Measurements from ENCODE around the gene CFAP65. TPM values are rescaled to one million over a fixed set of nuclear protein-coding genes. Genes with fewer than 3 reads are reported as not detected.

CFAP65 gene
- total RNA-seq, 2 experiments from 2014 or later: not detected

GRCh38 chr2:219023045-219023605 is 18.2 kb downstream of the CFAP65 start:
- H3K4me3 Mint-ChIP-seq: no peak overlapping the region
- H3K27me3 Mint-ChIP-seq: peaks cover 21% of the 10 kb centered on the region
- intact Hi-C loops (cut with DNase I, micrococcal nuclease): no loop called here
- H3K27me3 ChIP-seq (ENCODE audit: control insufficient read depth in 1 of 2, insufficient read depth in 2 of 2, low read length in 2 of 2): no peaks in the 10 kb centered on the region
- no peaks in the 10 kb centered on the region for H3K36me3 Mint-ChIP-seq (ENCODE audit: low read depth)
- H3K9me3 ChIP-seq (ENCODE audit: control insufficient read depth in 1 of 2, insufficient read depth in 1 of 2, low read length in 2 of 2): no peaks in the 10 kb centered on the region
- H3K36me3 ChIP-seq (ENCODE audit: insufficient read depth, low read length): no peaks in the 10 kb centered on the region
- H3K4me1 Mint-ChIP-seq (ENCODE audit: low read depth): no peaks in the 10 kb centered on the region
- no peak for TF ChIP-seq CTCF (IDR thresholded peaks at IDR 0.05)
- ChIA-PET POLR2A (no interaction called here), CTCF (interaction anchor here (0.6 kb wide), 1 partner anchor 114 kb away, joined by 3 read pairs; no protein-coding TSS in a partner anchor)
- H3K27ac Mint-ChIP-seq: no peak overlapping the region
- DNase-seq (no peak), ATAC-seq (ENCODE audit: poor library complexity) (no peak)
- H3K4me1 ChIP-seq (ENCODE audit: insufficient read depth, low read length): no peaks in the 10 kb centered on the region
- no peak overlapping the region for H3K27ac ChIP-seq (ENCODE audit: low read depth in 1 of 2, low read length in 2 of 2)
- H3K4me3 ChIP-seq (ENCODE audit: low read length): no peak overlapping the region
- H3K9me3 Mint-ChIP-seq: no peaks in the 10 kb centered on the region

GRCh38 chr2:219022616-219023015 is 18.7 kb downstream of the CFAP65 start:
- no peaks in the 10 kb centered on the region for H3K36me3 Mint-ChIP-seq (ENCODE audit: low read depth)
- CTCF ChIA-PET: no interaction called here
- H3K4me3 ChIP-seq (ENCODE audit: low read length): no peak overlapping the region
- no peaks in the 10 kb centered on the region for H3K9me3 ChIP-seq (ENCODE audit: control insufficient read depth in 1 of 2, insufficient read depth in 1 of 2, low read length in 2 of 2)
- H3K27me3 Mint-ChIP-seq: peaks cover 21% of the 10 kb centered on the region
- H3K27me3 ChIP-seq (ENCODE audit: control insufficient read depth in 1 of 2, insufficient read depth in 2 of 2, low read length in 2 of 2): no peaks in the 10 kb centered on the region
- ATAC-seq (ENCODE audit: poor library complexity) (no peak), DNase-seq (no peak)
- no peaks in the 10 kb centered on the region for H3K4me1 ChIP-seq (ENCODE audit: insufficient read depth, low read length)
- no peak overlapping the region for H3K27ac Mint-ChIP-seq
- no peaks in the 10 kb centered on the region for H3K4me1 Mint-ChIP-seq (ENCODE audit: low read depth)
- no peak overlapping the region for H3K4me3 Mint-ChIP-seq
- intact Hi-C loops (cut with DNase I, micrococcal nuclease): no loop called here
- POLR2A ChIA-PET: no interaction called here
- H3K27ac ChIP-seq (ENCODE audit: low read depth in 1 of 2, low read length in 2 of 2): no peak overlapping the region
- no peaks in the 10 kb centered on the region for H3K36me3 ChIP-seq (ENCODE audit: insufficient read depth, low read length)
- TF ChIP-seq CTCF (IDR thresholded peaks at IDR 0.05): no peak
- no peaks in the 10 kb centered on the region for H3K9me3 Mint-ChIP-seq

DNA sequence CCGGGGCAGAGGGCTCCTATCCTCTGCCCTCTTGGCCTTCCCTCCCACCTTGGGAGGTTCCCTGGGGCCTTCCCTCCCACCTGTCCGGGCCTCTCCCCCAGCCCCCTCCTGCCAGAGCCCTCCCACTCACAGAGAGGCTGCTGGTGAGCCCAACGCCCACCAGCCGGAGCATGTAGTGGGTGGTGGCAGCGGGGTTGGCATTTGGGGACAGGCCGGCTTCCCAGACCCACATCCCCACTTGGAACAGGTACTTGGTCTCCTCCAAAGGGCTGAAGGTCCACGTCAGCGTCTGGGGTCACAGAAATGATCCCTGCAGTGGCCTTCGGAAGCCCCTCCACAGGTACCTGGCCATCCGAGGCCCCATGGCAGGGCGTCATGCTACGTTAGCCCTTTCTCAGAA is 19.3 kb downstream of the CFAP65 start:
- CTCF ChIA-PET: interaction anchor here (1.4 kb wide), 1 partner anchor 42 kb away, joined by 3 read pairs; no protein-coding TSS in a partner anchor
- H3K4me3 Mint-ChIP-seq: no peak overlapping the region
- ATAC-seq (ENCODE audit: poor library complexity): no peak

More for the DNA sequence above, 19.3 kb downstream of the CFAP65 start:
- Histone ChIP-seq H3K27ac (ENCODE audit: low read depth in 1 of 2, low read length in 2 of 2) (no peak overlapping the region), H3K4me1 (ENCODE audit: insufficient read depth, low read length) (no peaks in the 10 kb centered on the region), H3K36me3 (ENCODE audit: insufficient read depth, low read length) (no peaks in the 10 kb centered on the region), H3K27me3 (ENCODE audit: control insufficient read depth in 1 of 2, insufficient read depth in 2 of 2, low read length in 2 of 2) (no peaks in the 10 kb centered on the region), H3K4me3 (ENCODE audit: low read length) (no peak overlapping the region), H3K9me3 (ENCODE audit: control insufficient read depth in 1 of 2, insufficient read depth in 1 of 2, low read length in 2 of 2) (no peaks in the 10 kb centered on the region)
- POLR2A ChIA-PET: no interaction called here
- DNase-seq: no peak
- Mint-ChIP-seq H3K27ac (no peak overlapping the region), H3K27me3 (peaks cover 21% of the 10 kb centered on the region), H3K4me1 (ENCODE audit: low read depth) (no peaks in the 10 kb centered on the region), H3K9me3 (no peaks in the 10 kb centered on the region), H3K36me3 (ENCODE audit: low read depth) (no peaks in the 10 kb centered on the region)
- intact Hi-C loops (cut with DNase I, micrococcal nuclease): no loop called here
- TF ChIP-seq CTCF (IDR thresholded peaks at IDR 0.05): no peak
